Ishikawa (cell line): ENCODE results near the gene SLC17A9.

ENCODE experiments used
- CEBPB ChIP-seq: IDR thresholded peaks from 2 replicates; pipeline ENCODE4 v1.6.1; 2012
- CREB1 ChIP-seq: IDR thresholded peaks from 2 replicates; pipeline ENCODE4 v1.6.1; 2012; ENCODE audit warnings: low read depth
- EGR1 ChIP-seq: IDR thresholded peaks from 2 replicates; pipeline ENCODE4 v1.6.1; 2012
- FOXM1 ChIP-seq: IDR thresholded peaks from 2 replicates; pipeline ENCODE4 v1.6.1; 2012; ENCODE audit warnings: low read depth, borderline replicate concordance
- NFIC ChIP-seq: IDR thresholded peaks from 2 replicates; pipeline ENCODE4 v1.6.1; 2012
- RAD21 ChIP-seq: IDR thresholded peaks from 2 replicates; pipeline ENCODE4 v1.6.1; 2012; ENCODE audit warnings: low read depth
- TAF1 ChIP-seq: IDR thresholded peaks from 2 replicates; pipeline ENCODE4 v1.6.1; 2012; ENCODE audit warnings: low read depth, mild to moderate bottlenecking
- TCF12 ChIP-seq: IDR thresholded peaks from 2 replicates; pipeline ENCODE4 v1.6.1; 2012; ENCODE audit warnings: low read depth
- TEAD4 ChIP-seq: IDR thresholded peaks from 2 replicates; pipeline ENCODE4 v1.6.1; 2012
- YY1 ChIP-seq: IDR thresholded peaks from 2 replicates; pipeline ENCODE4 v1.6.1; 2012; ENCODE audit warnings: low read depth
- ZBTB7A ChIP-seq: IDR thresholded peaks from 2 replicates; pipeline ENCODE4 v1.6.1; 2012; ENCODE audit warnings: low read depth
- TF ChIP-seq, protein P1 (sequence below): IDR thresholded peaks from 2 replicates; pipeline ENCODE4 v1.6.1; 2012; ENCODE audit warnings: low read depth, mild to moderate bottlenecking
- TF ChIP-seq, protein P2 (sequence below): IDR thresholded peaks from 2 replicates; pipeline ENCODE4 v1.6.1; 2012
- TF ChIP-seq, protein P3 (sequence below): IDR thresholded peaks from 2 replicates; pipeline ENCODE4 v1.6.1; 2012

Gene SLC17A9

DNA sequence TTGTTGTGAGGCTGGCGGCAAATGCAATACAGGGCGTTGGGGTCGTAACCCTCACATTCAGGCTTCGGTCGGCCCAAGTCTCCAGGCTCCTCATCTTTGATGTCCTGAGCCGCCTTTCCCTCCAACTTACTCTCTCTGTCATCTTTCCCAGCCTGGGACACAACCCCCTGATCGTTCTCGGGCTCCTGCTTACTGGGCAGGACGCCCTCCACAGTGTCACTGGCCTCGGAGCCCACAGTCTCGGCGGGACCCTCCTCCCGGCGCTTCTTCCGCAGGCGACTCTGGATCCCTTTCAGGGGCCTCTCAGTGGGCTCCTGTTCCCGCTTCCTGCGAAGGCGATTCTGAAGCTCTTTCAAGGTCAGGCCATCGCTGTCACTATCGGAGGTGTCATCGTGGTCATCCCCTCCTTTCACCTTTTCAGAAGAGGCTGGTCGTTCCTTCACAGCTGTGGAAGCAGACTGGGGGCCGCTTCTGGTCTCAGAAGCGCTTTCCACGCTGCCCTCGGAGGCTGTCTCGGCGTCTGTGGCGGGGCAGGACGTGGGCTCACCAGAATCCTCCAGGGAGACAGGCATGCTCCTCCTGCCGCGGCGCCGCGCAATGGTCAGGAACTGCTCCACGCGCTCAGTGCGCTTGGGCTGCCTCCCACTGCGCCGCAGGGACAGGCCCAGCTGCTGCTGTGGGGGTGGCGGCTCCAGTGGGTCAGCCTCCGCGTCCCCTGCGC is 41.6 kb upstream of the SLC17A9 start:
- TF ChIP-seq RAD21 (no peak), EGR1 (no peak), TAF1 (no peak), CREB1 (no peak), ZBTB7A (no peak), TCF12 (no peak), NFIC (no peak), TEAD4 (no peak)
- TF ChIP-seq, protein P1, sequence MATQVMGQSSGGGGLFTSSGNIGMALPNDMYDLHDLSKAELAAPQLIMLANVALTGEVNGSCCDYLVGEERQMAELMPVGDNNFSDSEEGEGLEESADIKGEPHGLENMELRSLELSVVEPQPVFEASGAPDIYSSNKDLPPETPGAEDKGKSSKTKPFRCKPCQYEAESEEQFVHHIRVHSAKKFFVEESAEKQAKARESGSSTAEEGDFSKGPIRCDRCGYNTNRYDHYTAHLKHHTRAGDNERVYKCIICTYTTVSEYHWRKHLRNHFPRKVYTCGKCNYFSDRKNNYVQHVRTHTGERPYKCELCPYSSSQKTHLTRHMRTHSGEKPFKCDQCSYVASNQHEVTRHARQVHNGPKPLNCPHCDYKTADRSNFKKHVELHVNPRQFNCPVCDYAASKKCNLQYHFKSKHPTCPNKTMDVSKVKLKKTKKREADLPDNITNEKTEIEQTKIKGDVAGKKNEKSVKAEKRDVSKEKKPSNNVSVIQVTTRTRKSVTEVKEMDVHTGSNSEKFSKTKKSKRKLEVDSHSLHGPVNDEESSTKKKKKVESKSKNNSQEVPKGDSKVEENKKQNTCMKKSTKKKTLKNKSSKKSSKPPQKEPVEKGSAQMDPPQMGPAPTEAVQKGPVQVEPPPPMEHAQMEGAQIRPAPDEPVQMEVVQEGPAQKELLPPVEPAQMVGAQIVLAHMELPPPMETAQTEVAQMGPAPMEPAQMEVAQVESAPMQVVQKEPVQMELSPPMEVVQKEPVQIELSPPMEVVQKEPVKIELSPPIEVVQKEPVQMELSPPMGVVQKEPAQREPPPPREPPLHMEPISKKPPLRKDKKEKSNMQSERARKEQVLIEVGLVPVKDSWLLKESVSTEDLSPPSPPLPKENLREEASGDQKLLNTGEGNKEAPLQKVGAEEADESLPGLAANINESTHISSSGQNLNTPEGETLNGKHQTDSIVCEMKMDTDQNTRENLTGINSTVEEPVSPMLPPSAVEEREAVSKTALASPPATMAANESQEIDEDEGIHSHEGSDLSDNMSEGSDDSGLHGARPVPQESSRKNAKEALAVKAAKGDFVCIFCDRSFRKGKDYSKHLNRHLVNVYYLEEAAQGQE = no peak
- TF ChIP-seq, protein P2, sequence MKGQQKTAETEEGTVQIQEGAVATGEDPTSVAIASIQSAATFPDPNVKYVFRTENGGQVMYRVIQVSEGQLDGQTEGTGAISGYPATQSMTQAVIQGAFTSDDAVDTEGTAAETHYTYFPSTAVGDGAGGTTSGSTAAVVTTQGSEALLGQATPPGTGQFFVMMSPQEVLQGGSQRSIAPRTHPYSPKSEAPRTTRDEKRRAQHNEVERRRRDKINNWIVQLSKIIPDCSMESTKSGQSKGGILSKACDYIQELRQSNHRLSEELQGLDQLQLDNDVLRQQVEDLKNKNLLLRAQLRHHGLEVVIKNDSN = no peak

DNA sequence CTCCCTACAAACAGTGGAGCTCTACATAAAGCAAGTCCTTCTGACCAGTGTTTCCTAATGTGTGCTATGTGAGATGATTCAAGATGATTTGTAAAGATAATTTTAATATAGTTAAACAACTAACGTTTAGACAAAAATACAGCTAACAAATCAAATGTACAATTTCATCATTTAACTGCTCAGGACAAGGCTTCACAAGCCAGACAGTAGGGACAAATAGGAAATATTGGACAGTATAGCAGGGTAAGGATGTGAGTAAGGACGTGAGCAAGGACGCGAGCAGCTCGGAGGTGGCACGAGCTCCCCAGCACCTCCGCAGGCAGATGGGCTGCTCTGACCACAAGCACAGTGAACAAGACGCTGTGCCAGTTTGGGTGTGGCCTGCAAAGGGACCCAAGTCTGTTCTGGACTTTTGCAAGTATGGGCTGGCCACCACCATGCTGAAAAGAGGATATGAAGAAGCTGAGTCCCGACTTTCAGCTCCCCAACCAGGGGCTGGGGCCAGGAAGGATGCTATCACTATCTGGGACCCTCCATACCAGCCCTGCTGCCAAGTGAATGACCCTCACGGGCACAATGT is 40.7 kb upstream of the SLC17A9 start:
- no peak for TF ChIP-seq TEAD4
- no peak for TF ChIP-seq FOXM1
- no peak for TF ChIP-seq RAD21
- no peak for TF ChIP-seq CEBPB
- TF ChIP-seq, protein P1 = no peak
- TF ChIP-seq, protein P2 = no peak
- TF ChIP-seq EGR1 = no peak
- TF ChIP-seq TAF1 = no peak
- TF ChIP-seq, protein P3, sequence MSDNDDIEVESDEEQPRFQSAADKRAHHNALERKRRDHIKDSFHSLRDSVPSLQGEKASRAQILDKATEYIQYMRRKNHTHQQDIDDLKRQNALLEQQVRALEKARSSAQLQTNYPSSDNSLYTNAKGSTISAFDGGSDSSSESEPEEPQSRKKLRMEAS = no peak
- no peak for TF ChIP-seq NFIC
- TF ChIP-seq TCF12 = no peak
- no peak for TF ChIP-seq ZBTB7A
- no peak for TF ChIP-seq CREB1

DNA sequence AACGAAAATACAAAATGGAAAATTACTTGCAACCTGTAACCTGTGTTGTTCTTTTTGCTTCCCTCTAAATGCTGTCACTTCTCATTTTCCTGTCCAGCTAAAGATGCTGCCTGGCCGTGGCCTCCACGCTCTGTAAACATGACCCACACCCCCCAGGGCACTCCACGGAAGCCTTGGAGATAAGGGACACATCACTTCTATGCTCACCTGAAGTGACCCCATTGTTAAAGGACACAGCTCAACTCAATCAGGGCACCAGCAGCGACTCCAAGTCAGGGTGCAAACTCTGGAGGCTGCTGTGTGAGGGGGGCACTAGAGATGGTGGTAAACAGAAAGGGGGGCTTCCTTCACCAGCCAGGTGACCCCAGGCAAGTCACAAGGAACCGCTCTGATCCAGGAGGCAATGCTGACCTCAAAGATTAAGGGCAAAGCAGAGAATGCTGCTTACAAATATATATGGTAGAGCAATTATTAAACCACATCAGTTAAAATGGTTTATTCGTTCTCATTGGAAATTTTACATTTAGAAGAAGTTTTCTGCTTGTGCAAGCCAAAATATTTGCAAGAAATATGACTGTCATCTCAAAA is 39.4 kb upstream of the SLC17A9 start:
- TF ChIP-seq TCF12 (no peak), TEAD4 (no peak), CEBPB (no peak), EGR1 (no peak), FOXM1 (no peak), RAD21 (no peak), YY1 (no peak), CREB1 (no peak), ZBTB7A (no peak)
- TF ChIP-seq, protein P1 = no peak
- TF ChIP-seq, protein P3 = no peak
- TF ChIP-seq, protein P2 = no peak
